Measurements from ENCODE around the gene PPY. TPM values are rescaled to one million over a fixed set of nuclear protein-coding genes. Genes with fewer than 3 reads are reported as not detected.

PPY gene
- total RNA-seq, 5 donors from 2014 or later (not counting 1 experiment from before 2014, with no cell fraction given), result not detected

DNA sequence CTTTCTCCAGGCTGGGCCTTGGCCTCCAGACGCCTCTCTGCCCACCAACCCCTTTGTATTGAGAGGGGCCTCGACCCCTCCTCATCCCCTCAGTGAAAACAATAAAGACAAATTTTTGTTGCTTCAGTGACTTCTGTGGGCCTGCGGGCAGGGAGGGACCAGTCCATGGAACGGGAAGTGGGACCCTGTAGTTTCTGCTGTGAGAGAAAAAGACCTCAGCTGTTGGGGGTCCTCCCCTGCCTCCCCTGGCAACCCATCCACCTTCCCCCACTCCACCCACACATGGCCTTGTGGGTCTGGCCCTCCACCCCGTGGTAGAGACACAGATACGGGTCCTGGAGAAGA lies 3.5 kb downstream of the PPY start:
- no peak for DNase-seq
- ChIA-PET POLR2A (no interaction called here), CTCF (no interaction called here)
- peaks cover 0 to 13% (median 9%) of the 10 kb centered on the region in 3 donors for H3K4me1 Mint-ChIP-seq
- ATAC-seq (replicated peaks in 1 of 4), result no peak
- H3K27ac Mint-ChIP-seq, result no peak overlapping the region
- Histone ChIP-seq H3K9me3 (no peaks in the 10 kb centered on the region), H3K4me3 (ENCODE audit: control insufficient read depth in 1 of 2, extremely low read depth in 1 of 2, low read length in 1 of 2) (no peak overlapping the region), H3K27ac (ENCODE audit: low read length) (no peak overlapping the region), H3K4me1 (ENCODE audit: control insufficient read depth in 1 of 2, extremely low read depth in 1 of 2, insufficient read depth in 2 of 2, low read length in 2 of 2) (peaks cover 0 to 15% of the 10 kb centered on the region in 2 experiments), H3K27me3 (replicated peaks in 1 of 2; ENCODE audit: control insufficient read depth in 2 of 2, extremely low read depth in 1 of 2, insufficient read depth in 2 of 2, low read length in 1 of 2) (peaks cover 0 to 22% of the 10 kb centered on the region in 2 experiments), H3K36me3 (ENCODE audit: control insufficient read depth in 2 of 2, extremely low read depth in 1 of 2, insufficient read depth in 1 of 2, low read length in 1 of 2) (no peaks in the 10 kb centered on the region)
- 64% methylated on average over 2 of the region's 6 CpGs for WGBS (ENCODE audit: insufficient coverage)
- H3K9me3 Mint-ChIP-seq, result no peaks in the 10 kb centered on the region
- H3K4me3 Mint-ChIP-seq, result peak overlapping the region in 2 of 3 donors; percentile 13 to 66
- H3K27me3 Mint-ChIP-seq, result peaks cover 0 to 16% of the 10 kb centered on the region in 2 donors
- no peaks in the 10 kb centered on the region for H3K36me3 Mint-ChIP-seq

DNA sequence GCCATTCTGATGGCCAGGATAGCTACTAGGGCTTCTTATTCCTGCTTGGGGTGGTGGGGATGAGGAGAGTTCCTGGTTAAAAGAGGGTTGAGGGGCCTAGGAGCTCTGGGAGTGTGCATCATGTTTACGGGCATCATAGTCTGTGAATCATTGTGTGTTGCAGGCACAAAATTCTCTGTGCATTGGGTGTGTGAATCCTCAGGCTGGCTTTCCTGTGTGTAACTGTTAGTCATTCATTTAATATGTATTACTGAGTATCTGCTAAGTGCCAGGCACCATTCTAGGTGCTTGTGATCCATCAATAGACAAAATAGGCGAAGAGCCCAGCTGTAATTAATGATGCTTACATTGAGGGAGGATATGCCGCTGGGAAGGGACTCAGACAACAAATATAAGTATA lies 5.8 kb downstream of the PPY start:
- Mint-ChIP-seq H3K4me1 (peaks cover 0 to 13% (median 9%) of the 10 kb centered on the region in 3 donors), H3K9me3 (no peaks in the 10 kb centered on the region), H3K27me3 (peaks cover 0 to 16% of the 10 kb centered on the region in 2 donors), H3K27ac (no peak overlapping the region), H3K4me3 (peak overlapping the region in 1 of 3 donors; percentile 66), H3K36me3 (no peaks in the 10 kb centered on the region)
- ChIA-PET POLR2A (interaction anchor here in 1 of 2 donors (0.6 kb wide), 1 partner anchor 1755 kb away, joined by 3 read pairs; no protein-coding TSS in a partner anchor), CTCF (no interaction called here)
- peaks cover 0 to 15% of the 10 kb centered on the region in 2 experiments for H3K4me1 ChIP-seq (ENCODE audit: control insufficient read depth in 1 of 2, extremely low read depth in 1 of 2, insufficient read depth in 2 of 2, low read length in 2 of 2)
- DNase-seq (no peak), ATAC-seq (replicated peaks in 1 of 4) (no peak)
- no CpG with 5 or more reads among the region's 3 CpGs for WGBS (ENCODE audit: insufficient coverage)
- no peaks in the 10 kb centered on the region for H3K9me3 ChIP-seq
- no peak overlapping the region for H3K27ac ChIP-seq (ENCODE audit: low read length)
- no peak overlapping the region for H3K4me3 ChIP-seq (ENCODE audit: control insufficient read depth in 1 of 2, extremely low read depth in 1 of 2, low read length in 1 of 2)
- H3K27me3 ChIP-seq (replicated peaks in 1 of 2; ENCODE audit: control insufficient read depth in 2 of 2, extremely low read depth in 1 of 2, insufficient read depth in 2 of 2, low read length in 1 of 2), result peaks cover 0 to 28% of the 10 kb centered on the region in 2 experiments
- no peaks in the 10 kb centered on the region for H3K36me3 ChIP-seq (ENCODE audit: control insufficient read depth in 2 of 2, extremely low read depth in 1 of 2, insufficient read depth in 1 of 2, low read length in 1 of 2)

DNA sequence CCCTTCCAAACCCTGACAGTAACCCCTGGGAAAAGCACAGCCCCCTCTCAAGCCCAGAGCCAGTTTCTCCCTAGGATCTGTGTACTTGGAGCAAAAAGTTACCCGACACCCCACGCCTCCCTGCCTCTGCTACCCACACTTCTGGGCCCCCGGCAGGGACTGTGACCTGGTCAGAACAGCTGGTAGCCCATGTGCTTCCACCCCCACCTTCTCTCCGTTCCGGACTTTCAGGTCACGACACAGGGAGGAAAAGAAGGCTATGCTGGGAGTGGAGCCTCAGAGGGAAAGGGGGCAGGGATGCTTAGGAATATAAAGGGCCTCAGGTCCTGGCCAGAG lies 6.4 kb downstream of the PPY start:
- Mint-ChIP-seq H3K27ac (no peak overlapping the region), H3K36me3 (no peaks in the 10 kb centered on the region), H3K9me3 (no peaks in the 10 kb centered on the region), H3K4me1 (peaks cover 0 to 13% (median 9%) of the 10 kb centered on the region in 3 donors), H3K27me3 (peaks cover 0 to 16% of the 10 kb centered on the region in 2 donors), H3K4me3 (no peak overlapping the region)
- ATAC-seq (replicated peaks in 1 of 4) (no peak), DNase-seq (no peak)
- Histone ChIP-seq H3K9me3 (no peaks in the 10 kb centered on the region), H3K36me3 (ENCODE audit: control insufficient read depth in 2 of 2, extremely low read depth in 1 of 2, insufficient read depth in 1 of 2, low read length in 1 of 2) (no peaks in the 10 kb centered on the region), H3K27me3 (replicated peaks in 1 of 2; ENCODE audit: control insufficient read depth in 2 of 2, extremely low read depth in 1 of 2, insufficient read depth in 2 of 2, low read length in 1 of 2) (peaks cover 0 to 28% of the 10 kb centered on the region in 2 experiments), H3K4me1 (ENCODE audit: control insufficient read depth in 1 of 2, extremely low read depth in 1 of 2, insufficient read depth in 2 of 2, low read length in 2 of 2) (peaks cover 0 to 15% of the 10 kb centered on the region in 2 experiments), H3K4me3 (ENCODE audit: control insufficient read depth in 1 of 2, extremely low read depth in 1 of 2, low read length in 1 of 2) (no peak overlapping the region), H3K27ac (ENCODE audit: low read length) (no peak overlapping the region)
- CTCF ChIA-PET, result interaction anchor here in 1 of 2 donors (1.0 kb wide), 1 partner anchor 8 kb away, joined by 3 read pairs; no protein-coding TSS in a partner anchor
- POLR2A ChIA-PET, result no interaction called here
- WGBS (ENCODE audit: insufficient coverage), result 83% methylated on average over 2 of the region's 6 CpGs

DNA sequence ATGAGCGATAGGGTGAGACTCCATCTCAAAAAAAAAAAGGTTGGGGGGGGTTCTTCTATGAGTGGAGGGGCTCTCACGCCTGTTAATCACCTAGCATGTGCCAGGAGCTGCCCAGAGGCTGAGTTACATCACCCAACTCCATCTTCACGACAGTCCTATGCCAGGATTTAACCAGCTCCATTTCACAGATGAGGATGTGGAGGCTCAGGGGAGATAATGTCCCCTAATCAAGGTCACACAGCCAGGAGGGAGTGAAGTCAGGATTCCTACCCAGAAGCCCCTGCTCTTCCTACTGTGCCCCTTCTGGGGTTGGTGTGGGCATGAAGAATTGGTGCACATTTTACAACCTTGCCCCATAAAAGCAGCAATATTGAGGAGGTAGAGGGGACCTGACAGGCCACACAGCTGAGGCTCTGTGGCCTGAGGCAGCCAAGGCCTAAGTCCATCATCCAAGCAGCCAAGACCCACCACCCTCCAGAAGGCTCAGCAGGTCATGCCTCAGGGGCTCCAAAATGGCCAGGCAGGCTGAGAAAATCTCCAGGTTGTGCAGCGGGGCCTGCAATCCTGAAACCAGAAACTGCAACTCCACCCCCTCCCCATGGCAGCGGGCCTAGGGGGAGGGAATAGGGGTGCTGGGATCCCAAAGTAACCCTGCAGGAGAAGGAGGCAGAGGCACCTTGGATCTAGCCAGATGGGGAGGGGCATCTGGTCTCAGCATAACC lies 6.9 kb downstream of the PPY start:
- Mint-ChIP-seq H3K36me3 (no peaks in the 10 kb centered on the region), H3K27me3 (peaks cover 0 to 16% of the 10 kb centered on the region in 2 donors), H3K4me1 (peaks cover 0 to 13% (median 9%) of the 10 kb centered on the region in 3 donors), H3K9me3 (no peaks in the 10 kb centered on the region), H3K4me3 (no peak overlapping the region), H3K27ac (no peak overlapping the region)
- Histone ChIP-seq H3K27ac (ENCODE audit: low read length) (no peak overlapping the region), H3K4me3 (ENCODE audit: control insufficient read depth in 1 of 2, extremely low read depth in 1 of 2, low read length in 1 of 2) (no peak overlapping the region), H3K9me3 (no peaks in the 10 kb centered on the region), H3K27me3 (replicated peaks in 1 of 2; ENCODE audit: control insufficient read depth in 2 of 2, extremely low read depth in 1 of 2, insufficient read depth in 2 of 2, low read length in 1 of 2) (peaks cover 0 to 28% of the 10 kb centered on the region in 2 experiments), H3K4me1 (ENCODE audit: control insufficient read depth in 1 of 2, extremely low read depth in 1 of 2, insufficient read depth in 2 of 2, low read length in 2 of 2) (peaks cover 0 to 15% of the 10 kb centered on the region in 2 experiments), H3K36me3 (ENCODE audit: control insufficient read depth in 2 of 2, extremely low read depth in 1 of 2, insufficient read depth in 1 of 2, low read length in 1 of 2) (no peaks in the 10 kb centered on the region)
- WGBS (ENCODE audit: insufficient coverage), result no CpG with 5 or more reads among the region's 5 CpGs
- POLR2A ChIA-PET, result no interaction called here
- no peak for DNase-seq
- no peak for ATAC-seq (replicated peaks in 1 of 4)
- CTCF ChIA-PET, result interaction anchor here in 1 of 2 donors (1.0 kb wide), 1 partner anchor 9 kb away, joined by 3 read pairs; no protein-coding TSS in a partner anchor

DNA sequence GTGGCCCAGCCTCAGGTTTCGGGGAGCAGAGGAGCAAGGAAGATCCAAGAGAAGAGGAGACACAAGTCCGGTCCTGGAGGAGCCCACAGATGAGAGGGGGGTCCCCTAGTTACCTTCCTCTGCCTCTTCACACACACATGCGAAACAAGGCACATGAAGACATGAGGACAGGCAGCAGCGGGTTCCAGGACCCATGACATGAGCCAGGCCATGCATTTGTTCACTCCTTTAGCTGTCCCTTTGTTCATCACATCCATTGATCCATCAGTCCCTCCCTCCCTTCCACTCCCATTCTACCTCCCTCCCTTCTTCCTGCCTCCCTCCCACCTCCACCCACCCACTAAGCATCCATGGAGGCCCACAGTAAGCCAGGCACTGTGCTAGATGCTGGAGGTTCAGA lies 9.4 kb downstream of the PPY start:
- WGBS (ENCODE audit: insufficient coverage), result 87% methylated on average over 3 of the region's 4 CpGs
- ChIA-PET POLR2A (no interaction called here), CTCF (interaction anchor here in 1 of 2 donors (0.7 kb wide), 1 partner anchor 56 kb away, joined by 3 read pairs; no protein-coding TSS in a partner anchor)
- peaks cover 3 to 8% of the 10 kb centered on the region in 2 experiments for H3K4me1 ChIP-seq (ENCODE audit: control insufficient read depth in 1 of 2, extremely low read depth in 1 of 2, insufficient read depth in 2 of 2, low read length in 2 of 2)
- H3K27me3 Mint-ChIP-seq, result peaks cover 0 to 6% of the 10 kb centered on the region in 2 donors
- DNase-seq (no peak), ATAC-seq (replicated peaks in 1 of 4) (no peak)
- H3K36me3 ChIP-seq (ENCODE audit: control insufficient read depth in 2 of 2, extremely low read depth in 1 of 2, insufficient read depth in 1 of 2, low read length in 1 of 2), result no peaks in the 10 kb centered on the region
- no peak overlapping the region for H3K27ac Mint-ChIP-seq
- no peaks in the 10 kb centered on the region for H3K36me3 Mint-ChIP-seq
- no peak overlapping the region for H3K4me3 ChIP-seq (ENCODE audit: control insufficient read depth in 1 of 2, extremely low read depth in 1 of 2, low read length in 1 of 2)
- peaks cover 0 to 16% of the 10 kb centered on the region in 2 experiments for H3K27me3 ChIP-seq (replicated peaks in 1 of 2; ENCODE audit: control insufficient read depth in 2 of 2, extremely low read depth in 1 of 2, insufficient read depth in 2 of 2, low read length in 1 of 2)
- peaks cover 16% of the 10 kb centered on the region in 3 donors for H3K4me1 Mint-ChIP-seq
- H3K9me3 ChIP-seq, result no peaks in the 10 kb centered on the region
- no peak overlapping the region for H3K27ac ChIP-seq (ENCODE audit: low read length)
- H3K4me3 Mint-ChIP-seq, result no peak overlapping the region
- H3K9me3 Mint-ChIP-seq, result no peaks in the 10 kb centered on the region

DNA sequence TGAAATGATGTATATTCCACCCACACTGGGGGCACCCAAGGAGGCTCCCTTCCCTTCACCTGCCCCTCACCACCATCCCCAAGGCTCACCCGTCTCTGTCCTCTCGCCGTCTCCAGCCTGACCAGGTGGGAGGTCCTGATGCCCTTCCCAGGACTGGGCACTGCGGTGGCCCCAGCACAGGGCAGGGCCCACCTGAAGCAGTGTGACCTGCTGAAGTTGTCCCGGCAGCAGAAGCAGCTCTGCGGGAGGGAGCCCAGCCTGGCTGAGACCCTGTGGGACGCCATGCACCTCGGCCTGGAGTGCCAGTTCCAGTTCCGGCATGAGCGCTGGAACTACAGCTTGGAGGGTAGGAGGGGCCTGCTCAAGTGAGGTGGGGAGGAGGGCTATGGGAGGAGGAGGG lies 9.9 kb downstream of the PPY start:
- H3K27ac Mint-ChIP-seq, result no peak overlapping the region
- H3K27me3 ChIP-seq (replicated peaks in 1 of 2; ENCODE audit: control insufficient read depth in 2 of 2, extremely low read depth in 1 of 2, insufficient read depth in 2 of 2, low read length in 1 of 2), result peaks cover 0 to 15% of the 10 kb centered on the region in 2 experiments
- H3K9me3 ChIP-seq, result no peaks in the 10 kb centered on the region
- H3K4me1 Mint-ChIP-seq, result peaks cover 18 to 20% (median 19%) of the 10 kb centered on the region in 3 donors
- no peaks in the 10 kb centered on the region for H3K36me3 Mint-ChIP-seq
- no peaks in the 10 kb centered on the region for H3K36me3 ChIP-seq (ENCODE audit: control insufficient read depth in 2 of 2, extremely low read depth in 1 of 2, insufficient read depth in 1 of 2, low read length in 1 of 2)
- H3K4me3 ChIP-seq (ENCODE audit: control insufficient read depth in 1 of 2, extremely low read depth in 1 of 2, low read length in 1 of 2), result no peak overlapping the region
- CTCF ChIA-PET, result no interaction called here
- peaks cover 3 to 8% of the 10 kb centered on the region in 2 experiments for H3K4me1 ChIP-seq (ENCODE audit: control insufficient read depth in 1 of 2, extremely low read depth in 1 of 2, insufficient read depth in 2 of 2, low read length in 2 of 2)
- POLR2A ChIA-PET, result no interaction called here
- no peak overlapping the region for H3K4me3 Mint-ChIP-seq
- DNase-seq (no peak), ATAC-seq (replicated peaks in 1 of 4) (no peak)
- no peaks in the 10 kb centered on the region for H3K9me3 Mint-ChIP-seq
- 96% methylated on average over 10 of the region's 10 CpGs for WGBS (ENCODE audit: insufficient coverage)
- peaks cover 0 to 6% of the 10 kb centered on the region in 2 donors for H3K27me3 Mint-ChIP-seq
- no peak overlapping the region for H3K27ac ChIP-seq (ENCODE audit: low read length)
